MCF 10A (cell line): ENCODE results near the gene ACCS. TPM values are rescaled to one million over a fixed set of nuclear protein-coding genes. Genes with fewer than 3 reads are reported as not detected.

Source experiments
- BruUV-seq: library from RNA; stranded (reverse); fragments of 400-500 nt; replicated peaks from 2 replicates; lab custom pipeline; 2021; lab: Mats Ljungman, UMichigan
- CTCF ChIA-PET: fragments of 300-600 bp; sonication (Branson Sonifier 250); formaldehyde crosslinking; extraction: SDS; loops from one replicate; lab custom pipeline; 2021; ENCODE audit warnings: antibody characterized with exemption, inconsistent platforms; lab: Yijun Ruan, JAX
- POLR2A ChIA-PET: fragments of 300-600, 350-650 bp; sonication (Branson Sonifier 250); formaldehyde crosslinking; extraction: SDS; loops from one replicate; lab custom pipeline; 2020; ENCODE audit warnings: antibody characterized with exemption, inconsistent platforms; lab: Yijun Ruan, JAX
- DNase-seq: peaks from one replicate; pipeline ENCODE4 v3.0.0-alpha.2; 2018; ENCODE audit not compliant: unreplicated experiment
- H3K27ac Mint-ChIP-seq: one replicate; pipeline ENCODE4 v1.8.0; 2022; ENCODE audit warnings: mild to moderate bottlenecking, low read depth, mixed read lengths; ENCODE audit not compliant: unreplicated experiment
- H3K27me3 Mint-ChIP-seq: one replicate; pipeline ENCODE4 v1.8.0; 2022; ENCODE audit warnings: mixed read lengths; ENCODE audit not compliant: insufficient read depth, unreplicated experiment
- H3K36me3 Mint-ChIP-seq: one replicate; pipeline ENCODE4 v1.8.0; 2022; ENCODE audit warnings: mild to moderate bottlenecking, moderate library complexity, mixed read lengths; ENCODE audit not compliant: insufficient read depth, unreplicated experiment
- H3K4me1 Mint-ChIP-seq: one replicate; pipeline ENCODE4 v1.8.0; 2022; ENCODE audit warnings: mixed read lengths; ENCODE audit not compliant: insufficient read depth, unreplicated experiment
- H3K4me3 Mint-ChIP-seq: one replicate; pipeline ENCODE4 v1.8.0; 2022; ENCODE audit warnings: mild to moderate bottlenecking, moderate library complexity, mixed read lengths; ENCODE audit not compliant: unreplicated experiment
- H3K9me3 Mint-ChIP-seq: one replicate; pipeline ENCODE4 v1.8.0; 2022; ENCODE audit warnings: mixed read lengths; ENCODE audit not compliant: unreplicated experiment
- CTCF ChIP-seq: fragments of 200-600 bp; IDR thresholded peaks from one replicate; pipeline ENCODE4 v1.8.0; 2022; ENCODE audit warnings: antibody characterized with exemption, mild to moderate bottlenecking; ENCODE audit not compliant: unreplicated experiment
- intact Hi-C: fragments of 100-400 bp; cut with micrococcal nuclease; formaldehyde crosslinking; loops from 2 replicates; pipeline ENCODE4 v1.14.1; 2022
- total RNA-seq: library from RNA; stranded (reverse); gene quantifications from 2 replicates; pipeline ENCODE4 v1.2.3, GENCODE V29; 2022

Gene ACCS
- total RNA-seq, 1 experiment from 2014 or later = 7.9 TPM

DNA sequence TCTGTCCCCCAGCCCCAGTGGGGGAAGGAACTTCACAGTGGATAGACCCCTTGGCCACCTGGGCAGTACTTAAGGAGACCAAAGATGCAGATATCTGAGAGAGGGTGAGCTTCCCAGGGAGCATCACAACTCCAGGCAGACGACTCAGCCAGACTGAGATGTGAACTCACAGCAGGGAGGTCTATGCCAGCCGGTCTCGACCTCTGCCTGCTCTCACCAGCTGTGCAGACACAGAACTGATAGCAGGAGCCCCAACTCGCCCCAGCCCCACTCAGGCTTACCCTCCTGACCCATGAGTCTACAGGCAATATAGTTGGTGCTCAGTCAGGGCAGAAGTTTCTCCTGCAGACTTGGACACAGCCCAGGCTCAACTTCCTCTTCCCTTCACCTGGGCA is 47.9 kb upstream of the ACCS start:
- ChIA-PET POLR2A (no interaction called here), CTCF (no interaction called here)
- Mint-ChIP-seq H3K4me1 (no peaks in the 10 kb centered on the region), H3K4me3 (no peak overlapping the region), H3K9me3 (peaks cover 23% of the 10 kb centered on the region), H3K27ac (no peak overlapping the region), H3K36me3 (no peaks in the 10 kb centered on the region), H3K27me3 (peaks cover 10% of the 10 kb centered on the region)
- TF ChIP-seq CTCF = no peak
- no peak for DNase-seq
- no TSS peak for BruUV-seq
- intact Hi-C loops = no loop called here

GRCh38 chr11:44018829-44019228 is 47.2 kb upstream of the ACCS start:
- no peak for TF ChIP-seq CTCF
- no peaks in the 10 kb centered on the region for H3K36me3 Mint-ChIP-seq
- H3K27me3 Mint-ChIP-seq = peaks cover 17% of the 10 kb centered on the region
- CTCF ChIA-PET = no interaction called here
- H3K9me3 Mint-ChIP-seq = peaks cover 29% of the 10 kb centered on the region
- intact Hi-C loops = no loop called here
- POLR2A ChIA-PET = no interaction called here
- no TSS peak for BruUV-seq
- no peak overlapping the region for H3K27ac Mint-ChIP-seq
- no peak overlapping the region for H3K4me3 Mint-ChIP-seq
- H3K4me1 Mint-ChIP-seq = no peaks in the 10 kb centered on the region
- DNase-seq = no peak

DNA sequence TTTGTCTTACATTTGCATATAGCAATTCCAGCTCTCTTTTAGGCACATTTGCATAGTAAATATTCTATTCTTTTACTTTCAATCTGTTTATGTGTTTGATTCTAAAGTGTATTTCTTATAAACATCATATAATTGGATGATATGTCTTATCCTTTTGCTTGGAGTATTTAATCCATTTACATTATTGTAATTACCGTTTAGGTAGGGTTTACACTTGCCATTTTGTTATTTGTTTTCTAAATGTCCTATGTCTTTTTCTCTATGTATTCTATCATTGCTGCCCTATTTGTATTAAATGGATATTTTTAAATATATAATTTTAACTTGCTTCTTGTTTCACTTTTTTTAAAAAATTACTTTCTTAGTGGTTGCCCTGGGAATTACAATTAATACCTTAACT is 41.1 kb upstream of the ACCS start:
- Mint-ChIP-seq H3K36me3 (no peaks in the 10 kb centered on the region), H3K4me3 (no peak overlapping the region), H3K27me3 (peaks cover 18% of the 10 kb centered on the region), H3K27ac (no peak overlapping the region), H3K4me1 (no peaks in the 10 kb centered on the region), H3K9me3 (peaks cover 37% of the 10 kb centered on the region)
- TF ChIP-seq CTCF = no peak
- ChIA-PET POLR2A (no interaction called here), CTCF (interaction anchor here (0.9 kb wide), 1 partner anchor 16 kb away, joined by 3 read pairs; no protein-coding TSS in a partner anchor)
- no TSS peak for BruUV-seq
- no peak for DNase-seq
- intact Hi-C loops = no loop called here

- intact Hi-C loops = no loop called here
- ChIA-PET POLR2A (no interaction called here), CTCF (no interaction called here)
- peaks cover 24% of the 10 kb centered on the region for H3K27me3 Mint-ChIP-seq
- no peak overlapping the region for H3K4me3 Mint-ChIP-seq
- no peaks in the 10 kb centered on the region for H3K4me1 Mint-ChIP-seq
- BruUV-seq = no TSS peak
- H3K27ac Mint-ChIP-seq = no peak overlapping the region
- no peaks in the 10 kb centered on the region for H3K36me3 Mint-ChIP-seq
- no peak for DNase-seq
- TF ChIP-seq CTCF = no peak
- peaks cover 37% of the 10 kb centered on the region for H3K9me3 Mint-ChIP-seq
Measured at GRCh38 chr11:44025727-44026126, 40.3 kb upstream of the ACCS start.
